Fibroblast of the aortic adventitia (primary cell): Measurements from ENCODE around the gene CTIF. TPM values are rescaled to one million over a fixed set of nuclear protein-coding genes. Genes with fewer than 3 reads are reported as not detected.
A peak's percentile ranks its signal among the peaks of the same experiment; 100 is the strongest.

Experiments used
- DNase-seq: peaks from one replicate; pipeline ENCODE4 v3.0.0-alpha.2; 2010; ENCODE audit warnings: low read depth
- H3K4me3 ChIP-seq: 2 replicates; pipeline ENCODE4 v1.5.1; 2011; ENCODE audit warnings: low read depth, mild to moderate bottlenecking, control low read depth, low read length, moderate library complexity
- total RNA-seq: library from RNA; depleted of rRNA; stranded (reverse); fragments of >200 nt; gene quantifications from 2 replicates; pipeline ENCODE4 v1.2.3, GENCODE V29; 2012; ENCODE audit warnings: low replicate concordance
- TF ChIP-seq, protein P1 (sequence below): IDR thresholded peaks from 2 replicates; pipeline ENCODE4 v1.5.1; 2011; ENCODE audit warnings: mild to moderate bottlenecking, low read length, control low read depth, inconsistent platforms; ENCODE audit not compliant: insufficient read depth

Gene CTIF
- total RNA-seq, 1 donor = 29.0 TPM

DNA sequence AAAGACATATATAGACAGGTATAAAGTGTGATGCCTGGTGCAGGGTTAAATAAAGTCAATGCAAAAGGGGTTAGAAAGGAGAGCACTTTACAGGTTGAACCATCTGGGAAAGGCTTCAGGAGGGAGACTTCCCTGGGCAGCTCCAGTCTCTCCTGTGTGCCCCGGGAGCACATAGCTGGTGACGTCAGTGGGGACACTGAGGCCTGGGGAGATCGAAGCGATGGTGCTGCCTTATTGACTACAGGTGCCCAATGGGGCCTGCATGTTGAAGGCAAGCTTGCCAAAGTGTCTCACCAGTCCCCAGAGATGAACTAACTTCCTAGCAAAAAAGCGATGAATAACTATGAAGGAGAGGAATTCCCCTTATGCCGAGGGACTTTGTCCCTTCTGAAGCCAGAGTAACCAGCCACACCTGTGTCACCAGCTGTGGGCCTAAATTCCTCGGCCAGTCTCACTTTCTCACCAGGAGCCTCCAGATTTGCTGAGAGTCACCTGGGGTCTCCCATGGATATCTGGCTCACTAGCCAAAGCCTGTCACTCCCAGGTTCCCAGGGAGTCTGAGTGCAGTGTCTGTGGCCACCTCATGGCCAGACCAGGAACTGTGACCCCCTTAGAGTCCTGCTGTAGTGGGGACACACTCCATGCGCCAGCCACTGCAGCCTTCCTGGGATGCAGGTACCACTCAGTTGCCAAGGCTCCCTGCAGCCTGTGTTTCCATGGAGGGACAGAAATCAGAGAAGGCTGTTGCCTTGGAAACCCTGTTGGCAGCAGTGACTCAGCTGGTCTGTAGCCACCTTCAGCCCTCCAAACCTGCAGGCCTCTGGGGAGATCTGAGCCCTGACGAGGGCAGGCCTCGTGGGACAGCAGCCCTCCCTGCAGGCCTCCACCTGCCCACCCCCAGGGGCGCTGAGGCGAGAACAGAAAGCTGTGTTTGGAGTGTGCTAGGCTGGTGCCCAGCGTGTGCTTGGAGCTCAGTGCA lies 128.7 kb downstream of the CTIF start:
- TF ChIP-seq, protein P1, sequence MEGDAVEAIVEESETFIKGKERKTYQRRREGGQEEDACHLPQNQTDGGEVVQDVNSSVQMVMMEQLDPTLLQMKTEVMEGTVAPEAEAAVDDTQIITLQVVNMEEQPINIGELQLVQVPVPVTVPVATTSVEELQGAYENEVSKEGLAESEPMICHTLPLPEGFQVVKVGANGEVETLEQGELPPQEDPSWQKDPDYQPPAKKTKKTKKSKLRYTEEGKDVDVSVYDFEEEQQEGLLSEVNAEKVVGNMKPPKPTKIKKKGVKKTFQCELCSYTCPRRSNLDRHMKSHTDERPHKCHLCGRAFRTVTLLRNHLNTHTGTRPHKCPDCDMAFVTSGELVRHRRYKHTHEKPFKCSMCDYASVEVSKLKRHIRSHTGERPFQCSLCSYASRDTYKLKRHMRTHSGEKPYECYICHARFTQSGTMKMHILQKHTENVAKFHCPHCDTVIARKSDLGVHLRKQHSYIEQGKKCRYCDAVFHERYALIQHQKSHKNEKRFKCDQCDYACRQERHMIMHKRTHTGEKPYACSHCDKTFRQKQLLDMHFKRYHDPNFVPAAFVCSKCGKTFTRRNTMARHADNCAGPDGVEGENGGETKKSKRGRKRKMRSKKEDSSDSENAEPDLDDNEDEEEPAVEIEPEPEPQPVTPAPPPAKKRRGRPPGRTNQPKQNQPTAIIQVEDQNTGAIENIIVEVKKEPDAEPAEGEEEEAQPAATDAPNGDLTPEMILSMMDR = peak; percentile 33
- no peak for DNase-seq

DNA sequence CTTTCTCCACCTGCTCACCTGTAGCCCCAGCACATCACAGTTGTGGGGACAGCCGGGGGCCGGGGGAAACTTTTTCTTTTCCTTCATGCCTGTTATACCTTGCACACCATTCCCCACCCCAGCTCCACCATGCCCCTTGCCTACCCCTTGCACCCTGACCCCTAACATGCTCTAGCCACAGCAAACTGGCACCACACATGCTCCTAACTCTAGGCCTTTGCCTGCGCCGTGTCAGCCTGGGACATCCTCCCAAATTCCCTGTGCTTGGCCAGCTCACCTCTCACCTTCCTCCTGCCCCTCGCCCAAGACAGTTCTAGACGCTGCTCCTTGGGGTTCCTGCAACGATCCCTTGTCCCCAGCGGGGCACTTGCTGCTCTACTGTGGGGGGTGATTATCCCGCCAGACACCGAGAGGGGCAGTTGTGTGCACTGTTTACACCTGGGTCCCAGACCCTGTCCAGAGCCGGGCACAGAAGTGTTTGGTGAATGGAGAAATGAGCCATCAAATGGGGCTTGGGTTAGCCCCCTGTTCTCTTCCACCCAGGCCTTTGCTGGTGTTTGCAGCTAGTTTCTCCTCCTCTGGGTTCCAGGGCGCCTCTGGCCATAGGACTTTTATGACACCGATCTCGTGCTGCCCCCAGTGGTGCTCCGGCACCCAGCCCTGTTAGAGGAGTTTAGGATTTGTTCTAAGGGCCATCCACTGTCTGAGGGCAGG lies 129.8 kb downstream of the CTIF start:
- no peak for DNase-seq

More for the DNA sequence above, 128.7 kb downstream of the CTIF start:
- no peak overlapping the region for H3K4me3 ChIP-seq

DNA sequence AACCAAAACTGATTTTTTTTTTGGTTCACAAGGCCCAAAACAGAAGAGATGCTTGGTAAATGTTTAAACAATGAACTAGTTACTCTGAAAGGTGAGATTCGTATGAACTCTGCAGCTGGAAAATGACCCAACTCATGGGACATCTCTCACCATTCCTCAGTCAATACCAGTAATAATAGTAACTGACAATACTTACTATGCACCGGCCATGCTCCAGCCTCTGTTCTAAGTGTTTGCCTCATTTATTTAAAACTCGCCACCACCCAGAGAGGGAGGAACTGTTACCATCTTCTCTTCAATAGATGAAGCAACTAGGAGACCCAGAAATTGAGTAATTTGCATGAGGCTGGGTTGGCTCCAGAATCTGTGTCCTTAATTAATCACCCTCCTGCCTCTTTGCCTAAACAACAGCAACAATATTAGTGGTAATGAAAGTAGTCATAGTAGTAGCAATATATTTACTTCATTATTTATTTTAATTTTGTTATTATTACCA lies 130.4 kb downstream of the CTIF start:
- H3K4me3 ChIP-seq = no peak overlapping the region
- TF ChIP-seq, protein P1 = no peak
- DNase-seq = no peak

More for the DNA sequence above, 129.8 kb downstream of the CTIF start:
- no peak overlapping the region for H3K4me3 ChIP-seq
- TF ChIP-seq, protein P1 = peak; percentile 14

DNA sequence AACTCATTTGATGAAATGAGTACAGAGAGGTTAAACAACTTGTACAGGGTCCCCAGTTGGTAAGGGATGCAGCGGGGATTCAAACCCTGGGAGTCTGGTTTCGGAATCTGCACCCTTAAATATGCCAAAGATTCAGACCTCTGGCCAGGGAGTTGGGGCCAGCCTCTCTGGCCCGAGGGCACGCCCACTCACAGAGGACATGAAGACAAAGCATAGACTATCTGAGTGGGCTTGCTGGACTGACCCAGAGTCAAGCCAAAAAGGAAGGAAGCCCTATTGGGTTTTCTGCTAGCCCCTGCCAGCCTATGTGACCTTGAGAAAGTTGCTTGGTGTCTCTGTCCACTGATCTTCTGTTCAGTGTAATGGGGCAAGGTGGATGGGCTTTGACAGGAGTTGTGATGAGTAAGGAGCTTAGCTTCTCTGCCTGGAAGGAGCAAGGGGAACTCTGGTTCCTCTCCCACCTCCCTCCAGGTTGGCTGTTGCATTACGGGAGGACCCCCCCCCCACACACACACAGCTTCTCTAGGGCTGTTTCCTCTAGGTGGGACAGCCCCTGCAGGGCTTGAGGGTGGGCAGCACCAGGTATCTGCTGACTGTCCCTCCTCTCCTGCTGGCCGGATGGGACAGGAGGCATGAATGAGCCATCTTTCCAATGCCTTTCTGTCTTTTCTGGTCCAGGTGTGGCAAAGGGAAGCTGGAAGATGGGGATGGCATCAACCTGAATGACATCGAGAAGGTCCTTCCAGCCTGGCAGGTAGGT lies 131.3 kb downstream of the CTIF start:
- no peak for DNase-seq
- no peak overlapping the region for H3K4me3 ChIP-seq

DNA sequence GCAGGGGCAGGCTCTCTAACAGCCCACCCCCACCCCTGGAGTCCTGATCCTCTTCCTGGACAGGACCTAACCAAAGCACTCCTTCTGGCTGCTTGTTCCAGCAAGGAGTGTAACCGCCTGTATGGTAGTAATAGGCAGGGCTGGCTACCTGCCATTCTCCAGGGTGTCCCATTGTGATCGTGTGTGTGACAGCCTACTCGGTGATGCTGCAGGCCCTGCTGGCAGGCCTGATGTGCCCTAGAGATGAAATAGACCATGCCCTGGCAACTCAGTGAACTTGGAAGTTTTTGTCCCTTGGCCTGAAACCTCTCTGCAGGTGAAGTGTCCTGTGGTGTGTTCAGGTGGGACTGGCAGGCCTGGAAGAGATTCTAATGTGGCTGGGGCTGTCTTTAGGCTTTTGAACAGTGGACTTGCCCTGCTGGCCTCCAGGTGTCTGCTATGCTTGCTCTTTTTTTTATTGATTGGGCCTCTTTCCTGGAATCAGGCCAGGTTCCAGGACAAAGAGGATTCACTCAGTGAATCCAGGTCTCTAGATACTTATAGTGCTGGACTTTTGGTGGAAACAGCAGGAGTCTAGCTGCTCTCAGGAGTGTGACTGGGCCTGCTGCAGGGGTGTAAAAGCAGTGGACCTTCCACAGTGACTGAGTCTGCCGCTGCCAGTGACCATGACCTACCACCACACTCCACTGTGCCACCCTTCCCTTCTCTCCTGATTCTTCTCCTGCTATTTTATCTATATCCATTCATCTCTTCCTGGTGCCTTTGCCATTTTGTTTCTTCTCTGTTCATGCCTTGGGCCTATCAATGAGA lies 132.1 kb downstream of the CTIF start:
- no peak for DNase-seq
- H3K4me3 ChIP-seq = no peak overlapping the region
- TF ChIP-seq, protein P1 = no peak

More for the DNA sequence above, 131.3 kb downstream of the CTIF start:
- TF ChIP-seq, protein P1 = no peak
